ENCODE results near the gene TRMT11. TPM values are rescaled to one million over a fixed set of nuclear protein-coding genes. Genes with fewer than 3 reads are reported as not detected.

Gene TRMT11
- total RNA-seq, 1 experiment from 2014 or later, result 24.2 TPM

DNA sequence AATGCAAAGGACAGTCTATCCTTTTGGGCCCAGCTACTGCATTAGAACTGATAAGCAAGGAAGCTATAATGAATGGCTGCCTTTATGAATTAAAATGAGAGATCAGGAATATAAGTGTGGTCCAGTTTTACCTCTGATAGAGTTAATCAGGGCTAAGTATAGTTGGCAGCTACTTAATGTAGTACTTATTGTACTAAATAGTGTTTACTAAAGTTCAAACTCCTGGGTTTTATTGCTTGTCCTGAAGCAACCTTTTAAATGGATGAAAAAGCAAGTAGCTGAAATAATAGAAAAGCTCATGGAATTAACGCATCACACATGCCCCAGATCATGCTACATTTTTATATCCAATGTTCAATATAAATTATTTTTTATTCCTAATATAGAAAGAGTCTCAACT, 5.3 kb downstream of the TRMT11 start:
- no peak overlapping the region for H3K27ac ChIP-seq
- no peaks in the 10 kb centered on the region for H3K27me3 ChIP-seq (ENCODE audit: insufficient read depth, low read depth)
- peaks cover 12% of the 10 kb centered on the region; the same call in 1 of the 2 replicates for H3K36me3 ChIP-seq (ENCODE audit: low read depth)
- CTCF ChIA-PET, result no interaction called here
- no peaks in the 10 kb centered on the region for H3K9me3 ChIP-seq (ENCODE audit: insufficient read depth, low read depth)
- H3K79me2 ChIP-seq (ENCODE audit: low read depth), result peaks cover 79% of the 10 kb centered on the region
- H3K4me2 ChIP-seq, result no peak overlapping the region
- H3K4me3 ChIP-seq, result no peak overlapping the region
- peaks cover 26% of the 10 kb centered on the region for H3K4me1 ChIP-seq (replicated peaks; ENCODE audit: insufficient read depth)
- H4K20me1 ChIP-seq (ENCODE audit: insufficient read depth), result peaks cover 26% of the 10 kb centered on the region
- intact Hi-C loops (cut with micrococcal nuclease; ENCODE audit: unreplicated experiment), result loop anchor here (10.0 kb wide), 1 partner anchor 813 kb away; no protein-coding TSS in a partner anchor
- H3K9me2 ChIP-seq (ENCODE audit: insufficient read depth), result no peaks in the 10 kb centered on the region
- DNase-seq, result no peak
- TF ChIP-seq, protein P1, sequence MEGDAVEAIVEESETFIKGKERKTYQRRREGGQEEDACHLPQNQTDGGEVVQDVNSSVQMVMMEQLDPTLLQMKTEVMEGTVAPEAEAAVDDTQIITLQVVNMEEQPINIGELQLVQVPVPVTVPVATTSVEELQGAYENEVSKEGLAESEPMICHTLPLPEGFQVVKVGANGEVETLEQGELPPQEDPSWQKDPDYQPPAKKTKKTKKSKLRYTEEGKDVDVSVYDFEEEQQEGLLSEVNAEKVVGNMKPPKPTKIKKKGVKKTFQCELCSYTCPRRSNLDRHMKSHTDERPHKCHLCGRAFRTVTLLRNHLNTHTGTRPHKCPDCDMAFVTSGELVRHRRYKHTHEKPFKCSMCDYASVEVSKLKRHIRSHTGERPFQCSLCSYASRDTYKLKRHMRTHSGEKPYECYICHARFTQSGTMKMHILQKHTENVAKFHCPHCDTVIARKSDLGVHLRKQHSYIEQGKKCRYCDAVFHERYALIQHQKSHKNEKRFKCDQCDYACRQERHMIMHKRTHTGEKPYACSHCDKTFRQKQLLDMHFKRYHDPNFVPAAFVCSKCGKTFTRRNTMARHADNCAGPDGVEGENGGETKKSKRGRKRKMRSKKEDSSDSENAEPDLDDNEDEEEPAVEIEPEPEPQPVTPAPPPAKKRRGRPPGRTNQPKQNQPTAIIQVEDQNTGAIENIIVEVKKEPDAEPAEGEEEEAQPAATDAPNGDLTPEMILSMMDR (conservative IDR thresholded peaks at IDR 0.05), result no peak
- TF ChIP-seq EZH2 (IDR thresholded peaks at IDR 0.05; ENCODE audit: low read depth), result no peak
- H2AFZ ChIP-seq, result no peak overlapping the region
- no TSS peak for BruUV-seq (replicated peaks)
- POLR2A ChIA-PET (ENCODE audit: unreplicated experiment), result no interaction called here
- H3F3A ChIP-seq (ENCODE audit: insufficient read depth, low read depth), result peaks cover 6% of the 10 kb centered on the region

DNA sequence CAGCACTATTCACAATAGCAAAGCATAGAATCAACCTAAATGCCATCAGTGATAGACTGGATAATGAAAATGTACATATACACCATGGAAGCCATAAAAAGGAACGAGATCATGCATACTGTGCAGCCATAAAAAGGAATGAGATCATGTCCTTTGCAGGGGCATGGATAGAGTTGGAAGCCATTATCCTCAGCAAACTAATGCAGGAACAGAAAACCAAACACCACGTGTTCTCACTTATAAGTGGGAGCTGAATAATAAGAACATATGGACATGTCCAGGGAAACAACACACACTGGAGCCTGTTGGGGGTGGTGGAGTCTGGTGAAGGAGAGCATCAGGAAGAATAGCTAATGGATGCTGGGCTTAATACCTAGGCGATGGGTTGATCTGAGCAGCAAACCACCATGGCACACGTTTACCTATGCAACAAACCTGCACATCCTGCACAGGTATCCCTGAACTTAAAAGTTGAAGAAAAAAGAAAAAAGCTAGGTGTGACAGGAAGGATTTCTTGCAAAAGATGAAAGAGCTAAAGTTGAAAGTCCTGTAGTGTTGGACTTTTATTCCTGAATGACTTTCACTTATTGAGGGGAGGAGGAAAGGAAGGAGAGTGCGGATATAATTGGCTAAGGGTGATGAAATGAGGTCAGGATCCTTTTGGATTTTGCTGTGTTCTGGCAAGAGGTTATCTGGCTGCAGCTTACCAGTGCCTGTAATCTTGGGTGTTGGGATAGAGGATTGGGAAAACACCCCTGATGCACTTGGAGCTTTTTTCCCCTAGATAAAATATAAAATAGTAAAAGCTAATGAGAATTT, 8.5 kb downstream of the TRMT11 start:
- H3K9me3 ChIP-seq (ENCODE audit: insufficient read depth, low read depth), result no peaks in the 10 kb centered on the region
- TF ChIP-seq, protein P1 (conservative IDR thresholded peaks at IDR 0.05), result no peak
- TF ChIP-seq EZH2 (IDR thresholded peaks at IDR 0.05; ENCODE audit: low read depth), result no peak
- H4K20me1 ChIP-seq (ENCODE audit: insufficient read depth), result peaks cover 28% of the 10 kb centered on the region
- intact Hi-C loops (cut with micrococcal nuclease; ENCODE audit: unreplicated experiment), result loop anchor here (10.0 kb wide), 1 partner anchor 810 kb away; no protein-coding TSS in a partner anchor
- ChIA-PET POLR2A (ENCODE audit: unreplicated experiment) (interaction anchor here (0.6 to 0.7 kb wide), 4 partner anchors 616 to 1272 kb away, joined by 4 to 9 read pairs (median 6); partner anchors contain the start of gene RNF146), CTCF (interaction anchor here (0.6 to 0.7 kb wide), 4 partner anchors 209 to 1522 kb away, joined by 3 to 10 read pairs (median 6); partner anchors contain the start of gene RNF146)
- H3K4me2 ChIP-seq, result no peak overlapping the region
- no peak overlapping the region for H3K27ac ChIP-seq
- no peak overlapping the region for H2AFZ ChIP-seq
- H3K27me3 ChIP-seq (ENCODE audit: insufficient read depth, low read depth), result no peaks in the 10 kb centered on the region
- H3K4me1 ChIP-seq (replicated peaks; ENCODE audit: insufficient read depth), result peaks cover under 1% of the 10 kb centered on the region; the same call in 1 of the 2 replicates
- H3K36me3 ChIP-seq (ENCODE audit: low read depth), result peaks cover 31% of the 10 kb centered on the region
- H3F3A ChIP-seq (ENCODE audit: insufficient read depth, low read depth), result 0 out of 2 replicates have a peak, but pooled peaks cover 4% of the 10 kb centered on the region
- H3K79me2 ChIP-seq (ENCODE audit: low read depth), result peaks cover 48% of the 10 kb centered on the region
- DNase-seq, result no peak
- no TSS peak for BruUV-seq (replicated peaks)
- H3K9me2 ChIP-seq (ENCODE audit: insufficient read depth), result no peaks in the 10 kb centered on the region
- no peak overlapping the region for H3K4me3 ChIP-seq

- no peak overlapping the region for H2AFZ ChIP-seq
- 0 out of 2 replicates have a peak, but pooled peaks cover 4% of the 10 kb centered on the region for H3F3A ChIP-seq (ENCODE audit: insufficient read depth, low read depth)
- no peak for TF ChIP-seq EZH2 (IDR thresholded peaks at IDR 0.05; ENCODE audit: low read depth)
- TF ChIP-seq, protein P1 (conservative IDR thresholded peaks at IDR 0.05), result peak; percentile 100
- peaks cover 28% of the 10 kb centered on the region for H4K20me1 ChIP-seq (ENCODE audit: insufficient read depth)
- no peaks in the 10 kb centered on the region for H3K4me1 ChIP-seq (replicated peaks; ENCODE audit: insufficient read depth)
- peaks cover 40% of the 10 kb centered on the region for H3K36me3 ChIP-seq (ENCODE audit: low read depth)
- DNase-seq, result peak; percentile 61 to 64
- peak overlapping the region; percentile 6; the same call in 1 of the 2 replicates for H3K4me2 ChIP-seq
- H3K27ac ChIP-seq, result no peak overlapping the region
- peaks cover 36% of the 10 kb centered on the region for H3K79me2 ChIP-seq (ENCODE audit: low read depth)
- ChIA-PET CTCF (interaction anchor here (0.6 kb wide), 2 partner anchors 65 to 829 kb away, joined by 3 to 5 read pairs; no protein-coding TSS in a partner anchor), POLR2A (ENCODE audit: unreplicated experiment) (interaction anchor here (0.7 kb wide), 1 partner anchor 843 kb away, joined by 3 read pairs; the partner anchor contains the start of gene TPD52L1)
- no TSS peak for BruUV-seq (replicated peaks)
- intact Hi-C loops (cut with micrococcal nuclease; ENCODE audit: unreplicated experiment), result loop anchor here (1.0 to 10.0 kb wide), 4 partner anchors 661 to 1194 kb away; no protein-coding TSS in a partner anchor
- H3K4me3 ChIP-seq, result no peak overlapping the region
- H3K9me2 ChIP-seq (ENCODE audit: insufficient read depth), result no peaks in the 10 kb centered on the region
- no peaks in the 10 kb centered on the region for H3K9me3 ChIP-seq (ENCODE audit: insufficient read depth, low read depth)
- H3K27me3 ChIP-seq (ENCODE audit: insufficient read depth, low read depth), result no peaks in the 10 kb centered on the region
Observed at GRCh38 chr6:125995972-125996580, 9.7 kb downstream of the TRMT11 start.

Data from PC-9 (cell line).